Neuronal stem cell (in vitro differentiated cells): Measurements from ENCODE around the gene NSMCE1.

Experiments used
- DNase-seq: peaks from one replicate; pipeline ENCODE4 v3.0.0-alpha.2; 2013; ENCODE audit warnings: low spot score
- H2AFZ ChIP-seq: one replicate; pipeline ENCODE4 v1.6.1; 2013; ENCODE audit warnings: mild to moderate bottlenecking, low read length, inconsistent platforms
- H2AK5ac ChIP-seq: 2 replicates; pipeline ENCODE4 v1.6.1; 2013; ENCODE audit warnings: low read depth, mild to moderate bottlenecking, inconsistent platforms, low read length, moderate library complexity, mixed read lengths
- H2BK120ac ChIP-seq: 2 replicates; pipeline ENCODE4 v1.6.1; 2013; ENCODE audit warnings: low read depth, mild to moderate bottlenecking, inconsistent platforms, low read length, moderate library complexity, mixed read lengths
- H2BK12ac ChIP-seq: one replicate; pipeline ENCODE4 v1.6.1; 2013; ENCODE audit warnings: low read length, inconsistent platforms
- H2BK15ac ChIP-seq: 2 replicates; pipeline ENCODE4 v1.6.1; 2013; ENCODE audit warnings: mild to moderate bottlenecking, low read length, inconsistent platforms, mixed read lengths
- H2BK5ac ChIP-seq: one replicate; pipeline ENCODE4 v1.6.1; 2013; ENCODE audit warnings: inconsistent platforms, mild to moderate bottlenecking, low read length, moderate library complexity
- H3K14ac ChIP-seq: one replicate; pipeline ENCODE4 v1.6.1; 2013; ENCODE audit warnings: low read length, inconsistent platforms
- H3K18ac ChIP-seq: 2 replicates; pipeline ENCODE4 v1.6.1; 2013; ENCODE audit warnings: low read length, inconsistent platforms
- H3K23ac ChIP-seq: 2 replicates; pipeline ENCODE4 v1.6.1; 2013; ENCODE audit warnings: low read depth, mild to moderate bottlenecking, mixed read lengths, low read length, inconsistent platforms; ENCODE audit not compliant: poor library complexity
- H3K27ac ChIP-seq: replicated peaks from 3 replicates; pipeline ENCODE4 v1.5.1; 2013; ENCODE audit warnings: low read length, inconsistent platforms
- H3K27me3 ChIP-seq, 3 experiments: 2 replicates each; pipeline ENCODE4 v1.6.1; 2013; ENCODE audit warnings: low read length in 3 of 3, mild to moderate bottlenecking in 2 of 3, inconsistent platforms in 1 of 3, low read depth in 1 of 3, mixed read lengths in 1 of 3, moderate library complexity in 1 of 3; ENCODE audit not compliant: control insufficient read depth in 3 of 3, insufficient read depth in 3 of 3
- H3K36me3 ChIP-seq, 2 donors: replicated peaks in 1 of 2; 2 replicates each; pipeline ENCODE4 v1.6.1; 2013; ENCODE audit warnings: low read length in 2 of 2; ENCODE audit not compliant: control insufficient read depth in 2 of 2, insufficient read depth in 2 of 2
- H3K4ac ChIP-seq: 2 replicates; pipeline ENCODE4 v1.6.1; 2013; ENCODE audit warnings: inconsistent platforms, mild to moderate bottlenecking, low read length, moderate library complexity
- H3K4me1 ChIP-seq, 2 donors: 1 replicate in 1 of 2; 2 replicates in 1 of 2; pipeline ENCODE4 v1.6.1; 2013; ENCODE audit warnings: low read length in 2 of 2, low read depth in 1 of 2; ENCODE audit not compliant: control insufficient read depth in 2 of 2, insufficient read depth in 1 of 2
- H3K4me2 ChIP-seq: one replicate; pipeline ENCODE4 v1.6.1; 2013; ENCODE audit warnings: mild to moderate bottlenecking, low read length, inconsistent platforms; ENCODE audit not compliant: insufficient read depth, poor library complexity, severe bottlenecking
- H3K4me3 ChIP-seq, 2 donors: 2 replicates each; pipeline ENCODE4 v1.5.1; 2013; ENCODE audit warnings: low read length in 2 of 2, mild to moderate bottlenecking in 2 of 2, inconsistent platforms in 1 of 2, moderate library complexity in 1 of 2
- H3K79me1 ChIP-seq: one replicate; pipeline ENCODE4 v1.6.1; 2013; ENCODE audit warnings: low read depth, mild to moderate bottlenecking, inconsistent platforms, low read length, moderate library complexity
- H3K9ac ChIP-seq: one replicate; pipeline ENCODE4 v1.6.1; 2013; ENCODE audit warnings: mild to moderate bottlenecking, low read depth, low read length, inconsistent platforms; ENCODE audit not compliant: poor library complexity
- H3K9me3 ChIP-seq, 2 donors: replicated peaks in 1 of 2; 2 replicates each; pipeline versions ENCODE3 to v1.6.1; 2013; ENCODE audit warnings: low read length in 2 of 2, mild to moderate bottlenecking in 2 of 2, inconsistent platforms in 1 of 2, low read depth in 1 of 2, mixed read lengths in 1 of 2, moderate library complexity in 1 of 2; ENCODE audit not compliant: control insufficient read depth in 2 of 2, insufficient read depth in 1 of 2
- H4K8ac ChIP-seq: one replicate; pipeline ENCODE4 v1.6.1; 2013; ENCODE audit warnings: low read depth, mild to moderate bottlenecking, inconsistent platforms, low read length, moderate library complexity
- H4K91ac ChIP-seq: one replicate; pipeline ENCODE4 v1.6.1; 2013; ENCODE audit warnings: low read length, low read depth, mild to moderate bottlenecking, inconsistent platforms; ENCODE audit not compliant: poor library complexity
- WGBS, 2 donors: extraction: QIAGEN DNeasy Blood & Tissue Kit; methylation state at CpG; one replicate each; pipeline ENCODE4 v1.1.7; 2013; ENCODE audit warnings: missing lambda C conversion rate in 2 of 2, mixed read lengths in 1 of 2; ENCODE audit not compliant: insufficient read length in 2 of 2, insufficient replicate concordance in 1 of 2; ENCODE audit errors: extremely low coverage in 2 of 2; 5-methylcytosine and 5-hydroxymethylcytosine counted together

The NSMCE1 gene

DNA sequence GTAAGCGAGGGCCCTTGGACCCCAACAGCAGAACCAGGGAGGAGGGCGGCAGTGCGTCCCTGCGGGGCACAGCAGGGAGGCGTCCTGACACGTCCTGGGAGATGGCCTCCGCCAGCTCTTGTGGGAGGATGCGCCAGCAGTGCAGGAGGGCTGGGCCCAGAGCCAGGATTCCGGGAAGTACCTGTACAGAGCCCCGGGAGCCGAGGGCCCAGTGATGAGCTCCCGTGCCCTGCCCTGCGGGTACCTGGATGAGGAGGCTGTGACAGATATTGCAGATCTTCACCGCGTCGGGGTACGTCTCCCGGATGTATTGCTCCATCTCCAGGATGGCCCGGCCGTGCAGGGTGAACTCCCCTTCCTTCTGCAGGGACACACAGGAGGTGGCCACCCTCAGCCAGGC, 42.1 kb downstream of the NSMCE1 start:
- H3K4me1 ChIP-seq: no peaks in the 10 kb centered on the region
- no peaks in the 10 kb centered on the region for H3K27me3 ChIP-seq
- no peak overlapping the region for H4K8ac ChIP-seq
- H3K36me3 ChIP-seq: peaks cover 14 to 46% of the 10 kb centered on the region in 2 donors
- H2BK5ac ChIP-seq: no peak overlapping the region
- H3K4me2 ChIP-seq: no peak overlapping the region
- peaks cover 1% of the 10 kb centered on the region for H3K79me1 ChIP-seq
- no peak overlapping the region for H3K18ac ChIP-seq
- WGBS, 2 donors: no CpG with 5 or more reads among the region's 20 CpGs
- H3K4me3 ChIP-seq: no peak overlapping the region
- no peak overlapping the region for H3K23ac ChIP-seq
- no peak overlapping the region for H2BK15ac ChIP-seq
- H2BK12ac ChIP-seq: no peak overlapping the region
- no peak overlapping the region for H4K91ac ChIP-seq
- H3K14ac ChIP-seq: peak overlapping the region; percentile 50
- peak overlapping the region; percentile 14 for H2BK120ac ChIP-seq
- peak overlapping the region; percentile 40 for H3K9ac ChIP-seq
- no peaks in the 10 kb centered on the region for H3K9me3 ChIP-seq
- H2AFZ ChIP-seq: no peak overlapping the region
- H3K4ac ChIP-seq: no peak overlapping the region
- no peak overlapping the region for H2AK5ac ChIP-seq
- no peak for DNase-seq
- no peak overlapping the region for H3K27ac ChIP-seq

DNA sequence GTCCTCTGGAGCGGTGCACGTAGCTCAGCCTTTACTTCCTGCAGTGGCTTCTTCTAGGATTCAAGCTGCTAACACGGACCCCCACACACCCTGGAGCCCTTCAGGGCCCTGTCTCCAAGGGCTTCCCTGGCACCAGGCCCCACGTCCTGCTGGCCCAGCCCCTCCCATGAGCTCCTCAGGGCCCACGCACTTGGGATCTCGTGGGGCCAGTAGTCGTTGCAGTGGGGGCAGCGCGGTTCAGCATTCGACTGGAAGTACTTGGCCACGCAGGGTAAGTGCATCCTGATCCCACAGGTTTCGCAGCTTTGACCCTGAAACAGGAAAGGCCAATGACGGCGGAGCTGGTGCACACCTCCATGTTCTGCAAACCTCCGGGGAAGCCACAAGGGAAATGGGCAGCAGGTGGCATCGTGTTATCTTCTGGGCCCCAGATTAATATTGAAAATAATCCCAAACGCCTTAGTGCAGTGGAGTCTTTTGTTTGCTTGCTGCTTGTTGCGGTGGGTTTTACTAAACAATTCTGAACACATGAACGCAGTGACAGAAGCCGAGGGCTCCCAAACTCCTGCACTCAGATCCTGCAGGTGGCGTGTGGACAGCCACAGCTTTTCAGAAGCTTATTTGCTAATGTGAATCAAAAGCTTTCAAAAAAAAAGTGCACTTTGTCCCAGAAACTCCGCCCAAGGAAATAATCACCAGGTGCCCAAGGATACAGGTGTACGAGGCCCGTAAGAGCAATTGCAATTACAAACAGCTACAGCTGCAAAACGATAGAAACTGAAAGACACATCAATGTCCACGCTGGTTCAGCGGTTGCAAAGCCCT, 42.8 kb downstream of the NSMCE1 start:
- Histone ChIP-seq H3K4ac (no peak overlapping the region), H4K8ac (no peak overlapping the region), H3K27me3 (no peaks in the 10 kb centered on the region), H2BK15ac (no peak overlapping the region), H3K27ac (no peak overlapping the region), H3K9me3 (no peaks in the 10 kb centered on the region), H3K14ac (no peak overlapping the region), H3K36me3 (peaks cover 11 to 41% of the 10 kb centered on the region in 2 donors), H3K9ac (peak overlapping the region; percentile 50), H3K23ac (no peak overlapping the region), H3K79me1 (peaks cover 1% of the 10 kb centered on the region), H2AFZ (no peak overlapping the region), H2AK5ac (peak overlapping the region; percentile 42), H4K91ac (no peak overlapping the region), H2BK12ac (no peak overlapping the region), H3K4me1 (no peaks in the 10 kb centered on the region), H3K4me2 (no peak overlapping the region), H2BK5ac (no peak overlapping the region), H3K18ac (no peak overlapping the region), H3K4me3 (no peak overlapping the region), H2BK120ac (no peak overlapping the region)
- DNase-seq: no peak
- no CpG with 5 or more reads among the region's 27 CpGs for WGBS, 2 donors

DNA sequence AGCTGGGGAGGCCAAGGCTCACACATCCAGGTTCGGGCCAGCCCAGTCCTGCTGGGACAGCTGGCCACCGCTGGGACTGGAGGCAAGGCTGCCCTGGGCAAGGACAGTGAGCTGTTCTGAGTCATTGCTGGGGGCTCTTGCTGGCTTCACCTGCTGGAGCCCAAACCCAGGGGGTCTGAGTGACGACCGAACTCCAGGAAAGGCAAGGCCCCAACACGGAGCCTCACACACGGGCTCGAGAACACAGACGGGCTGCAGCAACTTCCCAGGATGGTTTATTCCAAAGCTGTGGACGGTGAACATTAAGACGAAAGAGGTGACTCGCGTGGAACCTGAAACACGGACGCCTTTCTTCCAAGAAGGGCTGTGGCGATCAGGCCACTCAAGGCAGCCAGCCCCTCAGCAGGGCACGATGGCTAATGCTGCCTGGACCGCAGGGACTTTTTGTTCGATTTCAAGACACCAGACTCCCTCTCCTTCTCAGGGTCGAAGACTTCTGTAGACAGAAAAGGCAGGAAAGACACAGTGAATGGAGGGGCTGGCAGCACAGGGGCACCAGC, 43.8 kb downstream of the NSMCE1 start:
- Histone ChIP-seq H2AK5ac (no peak overlapping the region), H3K79me1 (no peaks in the 10 kb centered on the region), H2BK120ac (no peak overlapping the region), H3K36me3 (peaks cover 11 to 33% of the 10 kb centered on the region in 2 donors), H2BK12ac (no peak overlapping the region), H3K4me2 (no peak overlapping the region), H3K9ac (no peak overlapping the region), H3K23ac (no peak overlapping the region), H2AFZ (no peak overlapping the region), H3K27me3 (no peaks in the 10 kb centered on the region), H3K4me3 (no peak overlapping the region), H3K27ac (no peak overlapping the region), H3K9me3 (no peaks in the 10 kb centered on the region), H3K4ac (no peak overlapping the region), H4K91ac (no peak overlapping the region), H2BK15ac (no peak overlapping the region), H3K14ac (no peak overlapping the region), H3K4me1 (no peaks in the 10 kb centered on the region), H3K18ac (no peak overlapping the region), H4K8ac (no peak overlapping the region), H2BK5ac (no peak overlapping the region)
- WGBS, 2 donors: no CpG with 5 or more reads among the region's 19 CpGs
- DNase-seq: no peak

DNA sequence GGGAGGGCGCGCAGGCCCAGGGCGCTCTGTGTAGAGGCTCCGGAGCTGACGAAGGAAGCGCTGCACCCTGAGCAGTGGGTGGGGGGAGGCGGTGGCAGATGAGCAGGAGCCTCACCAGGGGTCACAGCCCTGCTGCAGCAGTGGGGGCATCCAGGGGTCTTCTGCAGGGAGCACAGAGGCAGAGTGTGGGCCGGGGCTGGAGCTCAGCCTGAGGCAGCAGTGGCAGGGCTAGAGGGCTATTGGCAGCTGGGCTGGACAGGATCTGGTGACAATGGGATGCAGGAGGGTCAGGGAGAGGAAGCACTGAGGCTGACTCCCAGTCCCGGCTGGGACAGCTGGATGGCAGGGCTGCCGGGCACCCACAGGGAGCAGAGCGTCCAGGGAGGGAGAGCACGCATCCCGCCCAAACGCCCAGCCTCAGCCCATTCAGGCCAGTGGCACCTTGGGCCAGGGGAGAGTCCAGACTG, 44.3 kb downstream of the NSMCE1 start:
- no peak overlapping the region for H3K4me2 ChIP-seq
- H3K14ac ChIP-seq: no peak overlapping the region
- no peaks in the 10 kb centered on the region for H3K4me1 ChIP-seq
- DNase-seq: no peak
- H3K23ac ChIP-seq: no peak overlapping the region
- H3K4me3 ChIP-seq: no peak overlapping the region
- H2AFZ ChIP-seq: no peak overlapping the region
- H3K9ac ChIP-seq: no peak overlapping the region
- no peaks in the 10 kb centered on the region for H3K27me3 ChIP-seq
- WGBS, 2 donors: no CpG with 5 or more reads among the region's 14 CpGs
- H4K8ac ChIP-seq: no peak overlapping the region
- H2BK12ac ChIP-seq: no peak overlapping the region
- H3K4ac ChIP-seq: no peak overlapping the region
- H2AK5ac ChIP-seq: no peak overlapping the region
- no peaks in the 10 kb centered on the region for H3K79me1 ChIP-seq
- H2BK5ac ChIP-seq: no peak overlapping the region
- no peak overlapping the region for H3K27ac ChIP-seq
- H4K91ac ChIP-seq: no peak overlapping the region
- peaks cover 11 to 34% of the 10 kb centered on the region in 2 donors for H3K36me3 ChIP-seq
- no peak overlapping the region for H2BK15ac ChIP-seq
- H2BK120ac ChIP-seq: no peak overlapping the region
- H3K18ac ChIP-seq: peak overlapping the region; percentile 36
- H3K9me3 ChIP-seq: no peaks in the 10 kb centered on the region
